ENCODE data around the gene PDX1. TPM values are rescaled to one million over a fixed set of nuclear protein-coding genes. Genes with fewer than 3 reads are reported as not detected.

Gene PDX1
- total RNA-seq, 1 experiment from 2014 or later: 1.7 TPM

- Histone ChIP-seq H3K4me2 (ENCODE audit: low read length) (no peak overlapping the region), H2AFZ (ENCODE audit: low read depth, low read length, poor library complexity, severe bottlenecking) (no peak overlapping the region), H3K27ac (ENCODE audit: low read depth, low read length) (no peak overlapping the region), H3K79me2 (ENCODE audit: insufficient read depth, low read length) (no peaks in the 10 kb centered on the region), H3K36me3 (ENCODE audit: control insufficient read depth in 1 of 2, insufficient read depth in 2 of 2, low read length in 2 of 2) (no peaks in the 10 kb centered on the region), H3K9me2 (ENCODE audit: insufficient read depth) (no peaks in the 10 kb centered on the region), H3K9ac (ENCODE audit: low read length) (no peak overlapping the region), H4K20me1 (ENCODE audit: insufficient read depth) (no peaks in the 10 kb centered on the region), H3K4me3 (replicated peaks in 1 of 2; ENCODE audit: low read depth in 1 of 2, low read length in 2 of 2) (no peak overlapping the region), H3K27me3 (ENCODE audit: insufficient read depth, low read length) (no peaks in the 10 kb centered on the region), H3K4me1 (ENCODE audit: control insufficient read depth in 1 of 2, insufficient read depth in 2 of 2, low read length in 2 of 2) (peaks cover 9 to 18% of the 10 kb centered on the region in 2 experiments; a peak in 3 of 4 replicates), H3K9me3 (ENCODE audit: control insufficient read depth in 1 of 2, insufficient read depth in 1 of 2, low read depth in 1 of 2, low read length in 2 of 2) (no peaks in the 10 kb centered on the region)
- DNase-seq (ENCODE audit: low read depth, low spot score) (no peak), ATAC-seq (no peak)
- no peak for TF ChIP-seq YY1 (IDR thresholded peaks at IDR 0.05; ENCODE audit: extremely low read depth, insufficient replicate concordance, low read depth, low read length)
- BruUV-seq (replicated peaks): no TSS peak
- POLR2A ChIA-PET: interaction anchor here (1.2 kb wide), 2 partner anchors 12 to 126 kb away, joined by 5 to 6 read pairs; partner anchors contain the start of gene CDX2
- intact Hi-C loops (cut with micrococcal nuclease): loop anchor here (5.0 kb wide), 1 partner anchor 424 kb away; no protein-coding TSS in a partner anchor
- RAD21 ChIA-PET (ENCODE audit: low non-redundant PET in 1 of 2, low total read pairs in 2 of 2, uncharacterized antibody in 2 of 2, unreplicated experiment in 2 of 2): interaction anchor here in 1 of 2 experiments (0.7 kb wide), 1 partner anchor 505 kb away, joined by 3 read pairs; no protein-coding TSS in a partner anchor
- CTCF ChIA-PET: interaction anchor here (0.7 to 7.8 kb wide), 5 partner anchors 28 to 1888 kb away, joined by 3 to 307 read pairs (median 3); no protein-coding TSS in a partner anchor
These were observed 36.9 kb downstream of the PDX1 start for GRCh38 chr13:27956576-27957300.

DNA sequence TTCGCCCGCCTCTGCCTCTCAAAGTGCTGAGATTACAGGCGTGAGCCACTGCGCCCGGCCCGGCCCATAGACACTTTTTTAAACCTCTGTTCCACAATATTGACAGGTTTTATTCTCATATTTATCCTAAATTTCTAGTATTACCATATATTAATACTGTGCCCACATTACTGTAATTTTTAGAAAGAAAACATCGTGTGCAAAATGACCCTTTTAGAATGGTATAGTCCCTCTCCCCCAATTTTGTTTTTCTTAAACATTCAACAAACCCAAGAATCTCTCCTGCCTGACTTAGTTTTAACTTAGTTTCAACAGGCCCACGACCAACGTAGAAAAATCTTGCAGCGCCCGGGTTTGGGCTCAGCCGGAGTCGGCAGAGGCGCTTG is 40.2 kb downstream of the PDX1 start:
- peak overlapping the region; percentile 37 for H3K4me2 ChIP-seq (ENCODE audit: low read length)
- H3K9ac ChIP-seq (ENCODE audit: low read length): 0 out of 2 replicates have a peak overlapping the region, but pooled peaks have one; percentile 0
- H3K27me3 ChIP-seq (ENCODE audit: insufficient read depth, low read length): no peaks in the 10 kb centered on the region
- no peaks in the 10 kb centered on the region for H4K20me1 ChIP-seq (ENCODE audit: insufficient read depth)
- no peak overlapping the region for H3K27ac ChIP-seq (ENCODE audit: low read depth, low read length)
- no TSS peak for BruUV-seq (replicated peaks)
- no peaks in the 10 kb centered on the region for H3K9me2 ChIP-seq (ENCODE audit: insufficient read depth)
- RAD21 ChIA-PET (ENCODE audit: low non-redundant PET in 1 of 2, low total read pairs in 2 of 2, uncharacterized antibody in 2 of 2, unreplicated experiment in 2 of 2): no interaction called here
- POLR2A ChIA-PET: no interaction called here
- H3K9me3 ChIP-seq (ENCODE audit: control insufficient read depth in 1 of 2, insufficient read depth in 1 of 2, low read depth in 1 of 2, low read length in 2 of 2): no peaks in the 10 kb centered on the region
- DNase-seq (ENCODE audit: low read depth, low spot score) (no peak), ATAC-seq (no peak)
- H3K36me3 ChIP-seq (ENCODE audit: control insufficient read depth in 1 of 2, insufficient read depth in 2 of 2, low read length in 2 of 2): peaks cover 0 to 4% of the 10 kb centered on the region in 2 experiments; a peak in 1 of 4 replicates
- no peak overlapping the region for H2AFZ ChIP-seq (ENCODE audit: low read depth, low read length, poor library complexity, severe bottlenecking)
- H3K79me2 ChIP-seq (ENCODE audit: insufficient read depth, low read length): peaks cover 4% of the 10 kb centered on the region; the same call in 1 of the 2 replicates
- intact Hi-C loops (cut with micrococcal nuclease): loop anchor here (5.0 kb wide), 1 partner anchor 428 kb away; no protein-coding TSS in a partner anchor
- H3K4me3 ChIP-seq (replicated peaks in 1 of 2; ENCODE audit: low read depth in 1 of 2, low read length in 2 of 2): no peak overlapping the region
- peaks cover 3 to 6% of the 10 kb centered on the region in 2 experiments; a peak in 1 of 4 replicates for H3K4me1 ChIP-seq (ENCODE audit: control insufficient read depth in 1 of 2, insufficient read depth in 2 of 2, low read length in 2 of 2)
- CTCF ChIA-PET: no interaction called here
- TF ChIP-seq CBX3 (IDR thresholded peaks at IDR 0.05; ENCODE audit: low read depth): no peak
- TF ChIP-seq SP1 (IDR thresholded peaks at IDR 0.05; ENCODE audit: low read depth): no peak
- no peak for TF ChIP-seq EGR1 (IDR thresholded peaks at IDR 0.05; ENCODE audit: low read depth)
- no peak for TF ChIP-seq FOSL1 (IDR thresholded peaks at IDR 0.05; ENCODE audit: low read depth)
- no peak for TF ChIP-seq RAD21 (IDR thresholded peaks at IDR 0.05; ENCODE audit: low read depth)
- no peak for TF ChIP-seq POLR2AphosphoS5 (IDR thresholded peaks at IDR 0.05; ENCODE audit: low read depth, low read length)
- TF ChIP-seq, protein P1, sequence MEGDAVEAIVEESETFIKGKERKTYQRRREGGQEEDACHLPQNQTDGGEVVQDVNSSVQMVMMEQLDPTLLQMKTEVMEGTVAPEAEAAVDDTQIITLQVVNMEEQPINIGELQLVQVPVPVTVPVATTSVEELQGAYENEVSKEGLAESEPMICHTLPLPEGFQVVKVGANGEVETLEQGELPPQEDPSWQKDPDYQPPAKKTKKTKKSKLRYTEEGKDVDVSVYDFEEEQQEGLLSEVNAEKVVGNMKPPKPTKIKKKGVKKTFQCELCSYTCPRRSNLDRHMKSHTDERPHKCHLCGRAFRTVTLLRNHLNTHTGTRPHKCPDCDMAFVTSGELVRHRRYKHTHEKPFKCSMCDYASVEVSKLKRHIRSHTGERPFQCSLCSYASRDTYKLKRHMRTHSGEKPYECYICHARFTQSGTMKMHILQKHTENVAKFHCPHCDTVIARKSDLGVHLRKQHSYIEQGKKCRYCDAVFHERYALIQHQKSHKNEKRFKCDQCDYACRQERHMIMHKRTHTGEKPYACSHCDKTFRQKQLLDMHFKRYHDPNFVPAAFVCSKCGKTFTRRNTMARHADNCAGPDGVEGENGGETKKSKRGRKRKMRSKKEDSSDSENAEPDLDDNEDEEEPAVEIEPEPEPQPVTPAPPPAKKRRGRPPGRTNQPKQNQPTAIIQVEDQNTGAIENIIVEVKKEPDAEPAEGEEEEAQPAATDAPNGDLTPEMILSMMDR (IDR thresholded peaks at IDR 0.05 in 2 of 3, conservative IDR thresholded peaks at IDR 0.05 in 1 of 3; ENCODE audit: borderline replicate concordance in 1 of 3, insufficient read depth in 1 of 3, low read depth in 2 of 3, low read length in 2 of 3): no peak
- no peak for TF ChIP-seq SRF (IDR thresholded peaks at IDR 0.05; ENCODE audit: low read depth)
- TF ChIP-seq REST (IDR thresholded peaks at IDR 0.05; ENCODE audit: low read depth): no peak
- no peak for TF ChIP-seq MAX (IDR thresholded peaks at IDR 0.05)
- TF ChIP-seq CEBPB (IDR thresholded peaks at IDR 0.05; ENCODE audit: low read depth): no peak
- no peak for TF ChIP-seq TCF7L2 (IDR thresholded peaks at IDR 0.05; ENCODE audit: borderline replicate concordance, extremely low read depth, insufficient read depth, insufficient read length)
- TF ChIP-seq JUND (IDR thresholded peaks at IDR 0.05): no peak

Measured in HCT116 (cell line).